ENCODE measurements around the gene PLXDC2.

DNA sequence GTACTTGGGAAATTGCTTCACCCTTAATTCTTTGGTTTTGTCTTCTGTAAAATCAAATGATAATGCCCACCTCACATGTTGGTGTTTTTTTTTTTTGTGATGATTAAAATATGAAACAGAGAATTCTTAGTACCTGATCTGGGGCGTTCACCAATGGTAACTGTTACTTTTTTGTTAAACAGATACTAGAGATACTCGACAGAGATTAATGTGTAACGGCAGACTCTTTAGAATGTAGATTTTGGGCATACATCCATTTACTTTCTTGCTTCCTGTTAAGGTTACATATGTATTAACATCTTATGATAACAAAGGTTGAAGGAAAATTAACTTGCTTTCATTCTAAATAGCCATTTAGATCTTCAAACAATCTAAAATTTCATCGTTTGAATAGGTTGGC is 23.3 kb downstream of the PLXDC2 start:
- TF ChIP-seq CTCF (conservative IDR thresholded peaks at IDR 0.05; ENCODE audit: low read depth in 2 of 2) (no peak), POLR2AphosphoS5 (IDR thresholded peaks at IDR 0.05; ENCODE audit: low read depth) (no peak), REST (IDR thresholded peaks at IDR 0.05; ENCODE audit: unreplicated experiment) (no peak), ZNF331 (CRISPR knock-in tag; IDR thresholded peaks at IDR 0.05; ENCODE audit: low read depth) (no peak), EZH2 (IDR thresholded peaks at IDR 0.05; ENCODE audit: low read depth, unreplicated experiment) (no peak), EZH2phosphoT487 (IDR thresholded peaks at IDR 0.05; ENCODE audit: unreplicated experiment) (no peak), CREB1 (CRISPR knock-in tag; IDR thresholded peaks at IDR 0.05; ENCODE audit: low read depth) (no peak), JUNB (IDR thresholded peaks at IDR 0.05; ENCODE audit: unreplicated experiment) (no peak), ZNF114 (CRISPR knock-in tag; IDR thresholded peaks at IDR 0.05) (no peak), STAT1 (IDR thresholded peaks at IDR 0.05; ENCODE audit: unreplicated experiment) (no peak), ETS1 (IDR thresholded peaks at IDR 0.05) (no peak), ZNF462 (CRISPR knock-in tag; IDR thresholded peaks at IDR 0.05) (no peak)
